Dendritic cell treated with granulocyte-macrophage colony-stimulating factor and Interleukin-4, amounts not matched to agents 40 ng/mL and 50 ng/mL, for 4 days (primary cell): Measurements from ENCODE around the gene COX19.

Experiments
- H3K27ac Mint-ChIP-seq: one replicate; pipeline ENCODE4 v1.8.0; 2022; ENCODE audit warnings: mild to moderate bottlenecking, mixed read lengths
- H3K27me3 Mint-ChIP-seq: one replicate; pipeline ENCODE4 v1.8.0; 2022; ENCODE audit warnings: mild to moderate bottlenecking, mixed read lengths
- H3K36me3 Mint-ChIP-seq: one replicate; pipeline ENCODE4 v1.8.0; 2022; ENCODE audit warnings: low read depth, mixed read lengths
- H3K4me1 Mint-ChIP-seq: one replicate; pipeline ENCODE4 v1.8.0; 2022; ENCODE audit warnings: low read depth, mixed read lengths
- H3K4me3 Mint-ChIP-seq: one replicate; pipeline ENCODE4 v1.8.0; 2022; ENCODE audit warnings: mild to moderate bottlenecking, moderate library complexity, mixed read lengths
- H3K9me3 Mint-ChIP-seq: one replicate; pipeline ENCODE4 v1.8.0; 2022; ENCODE audit warnings: mixed read lengths
- intact Hi-C: fragments of 100-400 bp; cut with micrococcal nuclease; formaldehyde crosslinking; loops from one replicate; pipeline ENCODE4 v1.15.0; 2022

The COX19 gene

DNA sequence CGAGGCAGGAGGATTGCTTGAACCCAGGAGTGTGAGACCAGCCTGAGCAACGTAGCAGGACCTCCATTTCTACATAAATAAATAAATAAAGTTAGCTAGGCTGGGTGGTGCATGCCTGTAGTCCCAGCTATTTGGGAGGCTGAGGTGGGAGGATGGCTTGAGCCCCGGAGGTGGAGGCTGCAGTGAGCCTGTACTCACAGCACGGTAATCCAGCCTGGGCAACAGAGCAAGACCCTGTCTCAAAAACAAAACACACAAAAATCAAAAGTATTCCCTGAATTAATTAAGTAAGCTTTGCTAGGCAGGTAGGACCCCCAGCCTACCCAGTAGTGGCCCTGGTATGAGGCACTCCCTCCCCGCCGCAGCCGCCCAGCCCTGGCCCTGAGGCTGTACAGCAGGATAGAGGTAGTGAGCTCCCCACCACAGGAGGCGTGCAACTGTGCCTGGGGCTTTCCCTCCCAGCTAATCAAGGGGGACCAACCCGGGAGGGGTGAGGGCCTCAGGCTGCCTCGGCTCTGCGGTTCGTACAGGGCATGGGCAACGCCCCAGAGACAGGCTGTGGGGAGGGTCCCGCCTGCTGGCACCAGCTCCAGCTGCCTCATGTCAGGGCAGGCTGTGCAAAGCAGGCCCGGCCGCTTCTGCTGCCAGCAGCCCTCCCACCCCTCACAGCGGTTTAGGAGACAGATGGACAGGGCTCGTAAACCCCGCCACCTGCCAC lies 6.6 kb upstream of the COX19 start:
- Mint-ChIP-seq H3K4me3 (no peak overlapping the region), H3K27ac (no peak overlapping the region), H3K4me1 (peaks cover 6% of the 10 kb centered on the region), H3K36me3 (no peaks in the 10 kb centered on the region), H3K27me3 (peaks cover 27% of the 10 kb centered on the region), H3K9me3 (no peaks in the 10 kb centered on the region)
- intact Hi-C loops = no loop called here

DNA sequence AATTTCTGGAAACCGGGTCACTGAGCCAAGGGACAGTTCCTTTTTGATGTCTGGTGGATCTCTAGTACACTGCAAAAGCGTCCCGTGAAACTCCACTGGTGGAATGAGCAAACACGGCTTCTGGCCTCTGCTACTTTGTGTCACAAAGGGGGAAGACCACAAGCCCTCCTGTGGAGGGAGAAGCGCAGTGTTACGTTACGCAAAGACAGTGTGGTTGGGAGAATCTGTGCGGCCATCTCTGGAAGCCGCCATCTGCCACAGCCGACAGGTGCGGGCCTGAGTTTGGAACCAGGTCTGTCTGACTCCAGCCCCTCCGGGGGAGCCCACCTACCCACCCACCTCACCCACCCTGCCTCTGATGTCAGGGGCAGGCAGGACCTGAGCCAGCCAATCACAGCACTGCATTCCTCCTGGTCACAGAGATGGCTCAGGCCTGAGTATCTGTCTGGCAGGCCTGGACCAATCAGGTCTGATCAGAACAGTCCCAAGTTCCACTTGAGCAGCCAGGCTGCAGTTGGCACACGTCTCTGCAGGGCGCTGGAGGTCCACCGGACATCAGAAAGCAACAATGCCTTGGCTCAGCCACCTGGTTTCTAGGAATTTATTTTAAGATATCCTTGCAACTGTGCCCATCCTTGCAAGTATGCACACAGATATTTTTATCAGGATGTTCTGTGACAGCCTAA lies 4.7 kb upstream of the COX19 start:
- peaks cover 8% of the 10 kb centered on the region for H3K27me3 Mint-ChIP-seq
- no peaks in the 10 kb centered on the region for H3K9me3 Mint-ChIP-seq
- no peak overlapping the region for H3K4me3 Mint-ChIP-seq
- H3K27ac Mint-ChIP-seq = no peak overlapping the region
- intact Hi-C loops = no loop called here
- peaks cover 3% of the 10 kb centered on the region for H3K36me3 Mint-ChIP-seq
- peaks cover 6% of the 10 kb centered on the region for H3K4me1 Mint-ChIP-seq

DNA sequence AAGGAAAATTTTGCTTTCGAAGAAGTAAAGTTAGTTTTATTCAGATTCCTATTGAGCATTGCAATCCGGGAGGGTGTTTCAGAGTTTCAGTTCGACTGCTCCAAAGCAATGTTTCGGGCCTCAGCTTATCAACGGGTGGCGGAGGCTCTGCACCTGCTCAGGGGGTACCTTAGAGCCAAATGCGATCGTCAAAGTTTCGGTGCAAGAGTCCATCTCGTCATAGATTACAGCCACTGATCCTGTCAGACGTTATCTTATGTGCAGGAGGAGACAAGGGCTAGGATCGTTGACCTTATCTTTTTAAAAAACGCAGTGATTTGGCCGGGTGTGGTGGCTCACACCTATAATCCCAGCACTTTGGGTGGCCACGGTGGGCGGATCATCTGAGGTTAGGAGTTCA lies 3.8 kb upstream of the COX19 start:
- Mint-ChIP-seq H3K36me3 (peaks cover 9% of the 10 kb centered on the region), H3K27ac (no peak overlapping the region), H3K4me3 (no peak overlapping the region), H3K27me3 (peaks cover 5% of the 10 kb centered on the region), H3K9me3 (no peaks in the 10 kb centered on the region), H3K4me1 (peaks cover 6% of the 10 kb centered on the region)
- intact Hi-C loops = no loop called here

DNA sequence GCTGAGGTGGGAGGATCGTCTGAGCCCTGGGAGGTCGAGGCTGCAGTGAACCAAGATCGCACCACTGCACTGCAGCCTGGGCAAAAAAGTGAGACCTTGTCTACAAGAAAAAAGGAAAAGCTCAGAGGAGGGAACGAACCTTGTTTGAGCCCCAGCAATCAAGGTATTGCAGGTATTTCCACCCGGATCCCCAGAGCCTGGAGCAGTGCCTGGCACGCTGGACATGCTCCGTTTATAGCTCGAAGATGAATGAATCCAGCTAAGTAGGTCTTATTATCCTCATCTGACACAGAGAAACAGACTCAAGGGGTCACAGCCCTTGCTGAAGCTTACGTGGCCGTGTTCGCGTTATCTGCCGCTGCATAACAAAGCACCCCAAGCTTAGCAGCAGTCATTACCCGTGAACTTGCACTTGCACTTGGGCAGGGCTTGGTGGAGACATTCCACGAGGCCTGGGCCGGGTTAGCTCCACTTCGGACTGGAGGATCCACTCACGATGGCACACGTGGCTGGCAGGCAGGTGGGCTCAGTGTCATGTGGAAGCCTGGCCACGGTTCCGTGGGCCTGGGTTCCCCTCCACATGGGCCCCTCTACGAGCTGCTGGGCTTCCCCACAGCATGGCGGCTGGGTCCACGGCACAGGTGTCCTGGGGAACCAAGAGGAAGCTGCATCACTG lies 3.2 kb upstream of the COX19 start:
- Mint-ChIP-seq H3K4me3 (no peak overlapping the region), H3K27me3 (peaks cover 5% of the 10 kb centered on the region), H3K4me1 (peaks cover 7% of the 10 kb centered on the region), H3K36me3 (peaks cover 10% of the 10 kb centered on the region), H3K27ac (no peak overlapping the region), H3K9me3 (no peaks in the 10 kb centered on the region)
- intact Hi-C loops = no loop called here

DNA sequence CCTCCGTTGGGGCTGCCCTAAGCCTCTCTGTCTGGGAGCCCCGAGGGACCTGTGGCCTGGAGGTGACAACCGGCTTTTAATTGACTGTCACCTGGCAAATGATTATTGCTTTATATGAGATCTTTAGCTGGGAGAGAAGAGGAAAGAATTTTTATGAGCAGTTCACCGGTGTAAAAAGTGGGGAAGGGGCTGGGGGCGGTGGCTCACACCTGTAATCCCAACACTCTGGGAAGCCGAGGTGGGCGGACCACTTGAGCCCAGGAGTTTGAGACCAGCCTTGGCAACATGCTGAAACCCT lies 2.6 kb upstream of the COX19 start:
- Mint-ChIP-seq H3K4me1 (peaks cover 12% of the 10 kb centered on the region), H3K36me3 (peaks cover 16% of the 10 kb centered on the region), H3K9me3 (no peaks in the 10 kb centered on the region), H3K4me3 (no peak overlapping the region), H3K27me3 (peaks cover 5% of the 10 kb centered on the region), H3K27ac (no peak overlapping the region)
- intact Hi-C loops = no loop called here

DNA sequence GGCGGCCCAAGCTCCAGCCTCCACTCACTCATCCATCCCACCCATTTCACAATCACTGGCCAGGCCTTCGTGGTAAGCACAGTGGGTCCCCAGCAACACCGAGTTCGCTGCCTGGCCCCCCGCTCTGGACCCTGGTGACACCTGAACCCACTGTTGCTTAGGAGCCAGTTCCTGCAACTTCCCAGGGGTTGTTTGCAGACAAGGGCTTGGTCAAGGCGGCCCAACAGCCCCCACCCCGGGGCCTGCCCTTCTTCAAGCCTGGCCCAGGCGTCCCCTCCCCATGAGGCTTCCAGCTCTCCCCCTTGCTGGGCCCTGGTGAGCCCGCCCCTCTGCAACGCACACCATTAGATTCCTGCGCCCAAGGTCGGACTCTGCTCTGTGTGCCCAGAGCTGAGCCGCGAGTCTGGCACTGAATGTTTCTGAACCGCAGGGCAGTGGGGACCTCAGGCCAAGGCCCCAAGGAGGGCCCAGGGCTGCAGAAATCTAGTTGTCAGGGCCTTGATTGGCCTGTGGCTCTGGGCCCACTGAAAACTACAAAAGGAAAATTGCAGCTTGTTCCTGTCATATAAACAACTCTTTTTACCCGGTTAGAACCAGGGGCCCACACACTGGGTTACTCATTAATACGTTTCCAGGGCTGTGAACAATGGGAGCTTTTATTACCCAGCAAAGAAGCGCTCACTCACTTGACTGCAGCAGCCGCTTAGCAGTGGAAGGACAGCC lies 2.1 kb upstream of the COX19 start:
- no peak overlapping the region for H3K27ac Mint-ChIP-seq
- no peak overlapping the region for H3K4me3 Mint-ChIP-seq
- no peaks in the 10 kb centered on the region for H3K9me3 Mint-ChIP-seq
- intact Hi-C loops = no loop called here
- H3K4me1 Mint-ChIP-seq = peaks cover 16% of the 10 kb centered on the region
- H3K36me3 Mint-ChIP-seq = peaks cover 21% of the 10 kb centered on the region
- H3K27me3 Mint-ChIP-seq = peaks cover 5% of the 10 kb centered on the region

DNA sequence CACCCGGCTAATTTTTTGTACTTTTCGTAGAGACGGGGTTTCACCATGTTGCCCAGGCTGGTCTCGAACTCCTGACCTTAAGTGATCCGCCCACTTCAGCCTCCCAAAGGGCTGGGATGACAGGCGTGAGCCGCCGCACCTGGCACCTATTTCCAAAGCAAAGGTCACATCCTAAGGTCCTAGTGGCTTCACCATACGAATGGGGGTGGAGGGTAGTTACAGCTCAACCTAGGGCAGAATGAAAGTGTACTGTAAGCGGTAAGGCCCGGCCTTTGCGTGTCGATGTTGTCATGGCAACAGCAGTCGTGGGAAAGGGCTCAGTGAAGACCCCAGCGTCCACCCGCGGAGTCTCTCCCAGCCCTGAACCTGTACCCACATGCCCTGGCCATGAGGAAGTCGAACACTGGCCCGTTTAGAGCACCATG lies 1.6 kb upstream of the COX19 start:
- Mint-ChIP-seq H3K4me3 (no peak overlapping the region), H3K27me3 (peaks cover 5% of the 10 kb centered on the region), H3K36me3 (peaks cover 26% of the 10 kb centered on the region), H3K9me3 (no peaks in the 10 kb centered on the region), H3K27ac (no peak overlapping the region), H3K4me1 (peaks cover 22% of the 10 kb centered on the region)
- intact Hi-C loops = no loop called here

DNA sequence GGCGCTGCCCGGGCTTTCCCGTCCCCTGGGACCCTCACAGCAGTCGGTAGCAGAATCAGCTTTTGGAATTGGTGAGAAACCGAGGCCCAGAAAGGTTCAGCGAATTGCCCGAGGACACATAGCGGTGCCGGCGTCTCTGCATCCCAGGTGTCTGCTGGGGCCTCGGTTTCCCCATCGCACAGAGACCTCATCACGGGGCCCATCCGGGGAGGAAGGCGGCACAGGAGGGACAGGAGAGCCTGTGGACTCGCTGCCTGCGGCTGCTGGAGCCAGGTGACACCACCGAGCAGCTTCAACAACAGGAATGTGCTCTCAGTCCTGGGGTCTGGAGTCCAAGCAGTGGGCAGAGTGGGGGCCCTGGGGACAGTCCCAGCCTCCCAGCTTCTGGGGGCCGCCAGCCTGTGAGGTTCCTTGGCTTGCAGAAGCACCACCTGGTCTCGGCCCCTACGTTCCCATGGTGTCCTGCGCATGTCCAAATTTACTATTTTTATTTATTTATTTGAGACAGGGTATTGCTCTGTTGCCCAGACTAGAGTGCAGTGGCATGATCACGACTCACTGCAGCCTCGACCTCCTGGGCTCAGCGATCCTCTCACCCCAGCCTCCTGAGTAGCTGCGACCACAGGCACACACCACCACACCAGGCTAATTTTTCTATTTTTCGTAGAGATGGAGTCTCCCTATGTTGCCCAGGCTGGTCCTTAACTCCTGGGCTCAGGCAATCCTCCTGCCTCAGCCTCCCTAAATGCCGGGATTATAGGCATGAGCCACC lies 539 bp upstream of the COX19 start:
- Mint-ChIP-seq H3K4me1 (peaks cover 31% of the 10 kb centered on the region), H3K27ac (peak overlapping the region; percentile 93)

DNA sequence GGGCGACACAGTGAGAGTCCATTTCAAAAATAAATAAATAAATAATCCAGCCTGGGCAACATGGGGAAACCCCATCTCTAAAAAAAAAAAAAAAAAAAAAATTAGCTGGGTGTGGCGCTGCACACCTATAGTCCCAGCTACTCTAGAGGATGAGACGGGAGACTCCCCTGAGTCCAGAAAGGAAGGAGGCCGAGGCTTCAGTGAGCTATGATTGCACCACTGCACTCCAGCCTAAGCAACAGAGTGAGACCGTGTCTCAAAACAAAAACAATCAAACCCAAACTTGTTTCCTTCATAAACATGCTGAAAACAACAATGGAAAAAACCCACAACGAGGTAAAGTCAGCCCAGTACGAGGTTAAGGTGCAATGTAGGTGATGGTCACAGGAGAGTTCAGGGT lies 1.2 kb downstream of the COX19 start:
- H3K27me3 Mint-ChIP-seq = no peaks in the 10 kb centered on the region
- H3K27ac Mint-ChIP-seq = peak overlapping the region; percentile 93
- peaks cover 45% of the 10 kb centered on the region for H3K4me1 Mint-ChIP-seq
- peak overlapping the region; percentile 92 for H3K4me3 Mint-ChIP-seq
- H3K36me3 Mint-ChIP-seq = peaks cover 54% of the 10 kb centered on the region
- H3K9me3 Mint-ChIP-seq = no peaks in the 10 kb centered on the region
- intact Hi-C loops = no loop called here

More for the DNA sequence above, 539 bp upstream of the COX19 start:
- Mint-ChIP-seq H3K27me3 (peaks cover 5% of the 10 kb centered on the region), H3K9me3 (no peaks in the 10 kb centered on the region), H3K36me3 (peaks cover 37% of the 10 kb centered on the region), H3K4me3 (peak overlapping the region; percentile 92)
- intact Hi-C loops = no loop called here

DNA sequence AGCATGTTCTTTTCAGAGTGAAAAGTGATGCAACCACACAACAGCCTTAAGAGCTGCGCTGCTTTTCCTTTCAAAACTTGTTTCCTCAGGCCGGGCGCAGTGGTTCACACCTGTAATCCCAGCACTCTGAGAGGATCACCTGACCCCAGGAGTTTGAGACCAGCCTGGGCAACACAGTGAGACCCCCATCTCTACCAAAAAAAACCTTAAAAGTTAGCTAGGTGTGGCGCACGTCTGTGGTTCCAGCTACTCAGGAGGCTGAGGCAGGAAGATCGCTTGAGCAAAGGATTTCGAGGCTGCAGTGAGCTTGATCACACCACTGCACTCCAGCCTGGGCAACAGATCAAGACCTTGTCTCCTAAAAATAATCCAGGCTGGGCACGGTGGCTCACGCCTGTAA lies 2.0 kb downstream of the COX19 start:
- peaks cover 51% of the 10 kb centered on the region for H3K4me1 Mint-ChIP-seq
- intact Hi-C loops = no loop called here
- H3K27ac Mint-ChIP-seq = no peak overlapping the region
- H3K27me3 Mint-ChIP-seq = no peaks in the 10 kb centered on the region
- peaks cover 62% of the 10 kb centered on the region for H3K36me3 Mint-ChIP-seq
- no peaks in the 10 kb centered on the region for H3K9me3 Mint-ChIP-seq
- peak overlapping the region; percentile 37 for H3K4me3 Mint-ChIP-seq

DNA sequence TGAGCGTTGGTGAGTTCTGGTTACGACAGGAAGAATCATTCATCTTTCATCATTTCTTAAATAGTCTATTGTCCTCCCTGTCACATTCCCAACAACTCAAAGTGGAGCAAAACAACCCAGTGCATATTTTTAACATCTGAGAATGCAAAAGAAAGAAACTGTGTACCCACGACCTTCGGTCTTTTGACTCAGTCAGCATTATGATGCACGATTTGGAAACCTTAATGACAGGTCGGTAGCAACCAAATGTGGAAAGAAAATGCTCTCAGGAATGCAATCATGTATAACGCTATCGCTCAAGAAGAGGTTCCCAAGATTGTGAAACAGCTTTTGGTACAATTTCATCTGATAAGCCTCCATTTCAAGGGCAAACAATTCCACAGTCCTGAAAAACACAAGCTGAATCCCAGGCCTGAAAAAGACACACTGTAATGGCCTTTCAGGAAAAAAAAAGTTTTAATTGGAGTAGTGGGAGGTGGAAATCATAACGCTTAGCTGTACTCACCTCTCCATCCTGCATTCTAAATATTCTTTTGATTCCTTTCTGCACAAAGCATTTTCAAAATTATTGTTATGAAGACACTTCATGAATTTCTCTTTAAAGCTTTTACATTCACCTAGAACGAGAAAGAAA lies 2.6 kb downstream of the COX19 start:
- intact Hi-C loops = no loop called here
- H3K9me3 Mint-ChIP-seq = no peaks in the 10 kb centered on the region
- H3K27ac Mint-ChIP-seq = no peak overlapping the region
- no peak overlapping the region for H3K4me3 Mint-ChIP-seq
- H3K27me3 Mint-ChIP-seq = no peaks in the 10 kb centered on the region
- H3K36me3 Mint-ChIP-seq = peaks cover 68% of the 10 kb centered on the region
- H3K4me1 Mint-ChIP-seq = peaks cover 57% of the 10 kb centered on the region

DNA sequence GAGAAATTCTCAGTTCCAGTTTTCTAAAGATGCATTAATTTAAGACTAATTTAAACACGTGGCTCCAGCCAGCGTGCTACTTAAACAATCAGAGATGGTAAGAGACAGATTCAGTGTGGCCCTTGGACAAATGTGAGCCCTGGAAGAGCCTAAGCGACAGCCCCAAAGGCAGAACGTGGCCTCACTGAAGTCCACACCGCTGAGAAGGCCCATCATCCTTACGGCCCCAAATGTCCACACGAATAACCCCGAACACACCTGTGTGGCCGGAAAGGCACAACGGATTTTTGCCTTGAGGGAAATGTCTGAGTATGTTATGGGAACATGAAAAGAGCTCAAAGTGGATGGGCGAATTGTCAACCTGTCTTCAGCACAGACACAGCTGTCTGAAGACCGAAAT lies 3.2 kb downstream of the COX19 start:
- Mint-ChIP-seq H3K36me3 (peaks cover 74% of the 10 kb centered on the region), H3K27ac (peak overlapping the region; percentile 67), H3K9me3 (no peaks in the 10 kb centered on the region), H3K4me3 (no peak overlapping the region), H3K27me3 (no peaks in the 10 kb centered on the region), H3K4me1 (peaks cover 59% of the 10 kb centered on the region)
- intact Hi-C loops = no loop called here

DNA sequence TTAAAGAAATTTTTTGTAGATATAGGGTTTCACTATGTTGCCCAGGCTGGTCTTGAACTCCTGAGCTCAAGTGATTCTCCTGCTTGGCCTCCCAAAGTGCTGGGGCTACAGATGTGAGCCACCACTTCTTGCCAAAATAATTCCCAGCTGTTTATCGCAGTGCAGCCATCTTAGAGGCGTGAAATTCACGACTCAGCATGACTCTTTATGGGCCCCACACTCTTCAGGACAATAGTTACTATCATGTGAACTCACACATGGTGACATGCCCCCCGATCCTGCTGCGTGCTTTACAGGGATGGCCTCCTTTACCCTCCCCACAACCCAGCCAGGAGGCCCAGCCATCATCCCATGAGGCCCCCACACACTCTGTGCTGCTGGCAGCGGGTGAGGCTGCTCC lies 4.6 kb downstream of the COX19 start:
- H3K36me3 Mint-ChIP-seq = peaks cover 86% of the 10 kb centered on the region
- no peaks in the 10 kb centered on the region for H3K27me3 Mint-ChIP-seq
- H3K4me3 Mint-ChIP-seq = no peak overlapping the region
- H3K4me1 Mint-ChIP-seq = peaks cover 71% of the 10 kb centered on the region
- peak overlapping the region; percentile 67 for H3K27ac Mint-ChIP-seq
- no peaks in the 10 kb centered on the region for H3K9me3 Mint-ChIP-seq
- intact Hi-C loops = no loop called here
